RKO (cell line): ENCODE data around the gene PLA2G4E.

Experiments
- DNase-seq: peaks from one replicate; pipeline ENCODE4 v3.0.0-alpha.2; 2016; ENCODE audit warnings: low spot score

Gene PLA2G4E

DNA sequence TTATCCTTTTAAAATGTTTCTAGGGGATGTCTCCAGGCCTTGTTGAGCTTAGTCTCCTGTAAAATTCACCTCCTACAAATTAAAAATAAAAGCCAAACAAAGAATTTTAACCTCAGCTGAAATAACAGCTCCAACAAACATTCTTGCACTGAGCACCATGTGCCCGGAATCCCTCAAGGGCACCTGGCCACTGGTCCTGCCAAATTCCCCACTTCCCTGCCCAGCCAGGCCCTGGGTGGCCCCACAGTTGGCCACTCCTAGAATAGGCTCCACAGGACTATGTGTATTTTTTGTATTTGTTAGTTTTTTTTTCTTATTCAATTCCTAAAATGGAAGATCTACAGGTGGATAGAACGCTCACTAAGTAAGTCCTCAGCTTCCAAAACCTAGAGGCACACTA lies 33.1 kb upstream of the PLA2G4E start:
- no peak for DNase-seq

DNA sequence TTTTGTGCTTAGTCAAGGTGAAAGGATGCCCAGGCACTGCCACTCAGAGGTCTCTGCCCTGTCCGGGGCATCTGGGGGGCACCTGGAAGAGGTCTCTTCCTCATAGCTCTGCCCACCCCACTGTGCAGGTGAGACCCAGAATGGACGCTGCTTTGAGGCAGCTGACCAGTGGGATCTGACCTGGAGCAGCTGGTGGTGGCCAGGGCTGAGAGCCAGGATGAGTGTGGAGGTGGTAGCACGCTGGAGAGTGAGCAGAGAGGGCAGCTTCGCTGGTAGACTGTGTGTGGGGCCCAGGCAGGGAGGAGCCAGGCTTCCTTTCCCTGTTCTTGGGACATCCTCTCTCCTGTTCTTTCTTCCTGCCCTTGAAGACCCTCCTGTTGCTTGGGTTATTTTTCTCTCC lies 32.2 kb upstream of the PLA2G4E start:
- DNase-seq: no peak

- DNase-seq: no peak
Observed at GRCh38 chr15:42050484-42051255, 29.8 kb upstream of the PLA2G4E start.

DNA sequence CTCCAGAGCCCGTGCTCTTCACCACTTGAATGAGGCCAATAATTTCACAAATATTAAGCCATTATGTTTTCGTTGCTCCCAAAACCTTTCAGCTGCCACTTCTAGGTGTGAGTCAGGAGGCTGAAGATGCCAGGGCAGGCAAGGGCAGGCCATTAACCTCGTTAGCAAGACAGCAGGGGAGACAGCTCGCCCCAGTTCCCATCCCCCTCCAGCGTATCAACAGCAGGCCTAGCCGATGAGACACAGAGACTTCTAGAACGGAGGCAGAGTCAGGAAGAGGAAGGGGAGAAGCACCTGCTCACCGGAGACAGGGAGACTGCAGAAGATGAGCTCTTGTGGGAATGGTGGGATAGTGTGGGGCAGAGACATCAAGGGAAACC lies 28.0 kb upstream of the PLA2G4E start:
- no peak for DNase-seq

GRCh38 chr15:42048080-42048820 lies 27.4 kb upstream of the PLA2G4E start:
- DNase-seq: no peak

DNA sequence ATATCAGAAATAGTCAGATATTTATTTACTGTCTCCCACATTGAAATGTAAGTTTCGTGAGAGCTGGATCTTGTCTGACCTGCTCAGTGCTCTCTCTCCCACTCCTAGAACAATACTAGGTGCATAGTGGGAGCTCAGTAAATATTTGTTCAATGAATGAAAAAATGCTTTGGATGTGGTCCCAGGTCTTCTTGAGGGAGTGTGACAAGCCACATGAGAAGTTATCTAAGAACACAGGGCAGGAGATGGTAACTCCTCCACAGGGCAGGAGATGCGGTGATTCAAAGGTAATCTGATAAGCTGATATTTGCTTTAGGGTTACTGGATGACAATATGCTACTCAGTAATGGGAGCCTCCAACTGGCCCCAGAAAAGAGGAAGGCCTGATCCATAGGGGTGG lies 25.8 kb upstream of the PLA2G4E start:
- no peak for DNase-seq

DNA sequence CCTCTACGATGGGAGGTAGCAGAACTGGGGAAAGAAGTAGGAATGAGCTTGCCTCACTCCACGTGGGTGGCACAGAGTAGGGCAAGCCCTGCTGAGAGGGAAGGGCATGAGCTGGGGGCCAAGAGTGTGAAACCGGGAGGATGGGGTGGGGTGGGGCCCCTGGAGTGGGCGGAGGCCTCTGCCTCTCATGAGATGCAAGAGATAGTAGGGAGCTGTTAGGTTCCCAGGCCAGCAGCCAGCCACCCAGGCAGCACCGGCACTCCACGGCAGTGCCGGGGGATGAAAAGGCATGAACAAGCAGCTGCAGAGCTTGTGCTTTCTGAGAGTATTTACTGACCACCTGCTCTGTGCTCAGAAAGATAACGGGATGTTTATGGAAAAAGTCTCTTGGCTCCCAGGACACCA lies 24.4 kb upstream of the PLA2G4E start:
- no peak for DNase-seq

DNA sequence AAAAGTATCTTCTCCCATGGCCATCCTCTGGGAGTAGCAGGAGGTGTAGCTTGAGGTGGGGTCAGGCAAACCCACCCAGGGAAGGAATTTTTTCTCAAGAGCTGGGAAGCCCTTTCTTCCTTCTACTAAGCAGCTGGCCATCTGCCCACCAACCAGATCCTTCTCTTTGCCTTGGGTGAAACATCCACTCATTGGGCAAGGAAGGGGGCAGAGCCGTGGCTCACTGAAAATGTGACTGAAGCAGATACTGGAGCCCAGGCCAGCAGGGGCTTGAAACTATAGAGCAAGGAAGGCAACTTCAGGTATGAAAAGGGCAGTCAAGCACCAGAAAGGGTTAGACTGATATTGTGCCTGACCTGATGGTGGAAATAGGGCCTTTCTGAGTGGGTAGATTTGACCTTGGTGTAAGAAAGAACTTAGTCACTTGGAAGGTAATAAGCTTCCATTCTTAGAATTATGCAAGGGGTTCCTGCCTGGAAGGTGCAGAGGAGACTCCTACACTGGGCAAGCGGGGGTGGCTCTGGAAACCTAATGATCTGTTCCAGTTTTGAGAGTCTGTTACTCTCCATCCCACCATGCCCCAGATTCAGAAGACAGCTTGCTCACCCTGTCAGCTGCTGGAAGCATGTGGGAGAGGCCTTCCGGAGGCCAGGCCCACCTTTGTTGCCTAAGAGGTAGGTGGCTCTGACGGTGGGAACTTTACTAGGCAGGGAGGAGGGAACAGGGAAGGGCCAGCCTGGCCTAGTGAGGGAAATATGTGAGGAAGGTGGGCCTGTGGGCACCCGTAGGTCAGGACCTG lies 22.0 kb upstream of the PLA2G4E start:
- DNase-seq: no peak

GRCh38 chr15:42038401-42038800 lies 17.6 kb upstream of the PLA2G4E start:
- DNase-seq: no peak

DNA sequence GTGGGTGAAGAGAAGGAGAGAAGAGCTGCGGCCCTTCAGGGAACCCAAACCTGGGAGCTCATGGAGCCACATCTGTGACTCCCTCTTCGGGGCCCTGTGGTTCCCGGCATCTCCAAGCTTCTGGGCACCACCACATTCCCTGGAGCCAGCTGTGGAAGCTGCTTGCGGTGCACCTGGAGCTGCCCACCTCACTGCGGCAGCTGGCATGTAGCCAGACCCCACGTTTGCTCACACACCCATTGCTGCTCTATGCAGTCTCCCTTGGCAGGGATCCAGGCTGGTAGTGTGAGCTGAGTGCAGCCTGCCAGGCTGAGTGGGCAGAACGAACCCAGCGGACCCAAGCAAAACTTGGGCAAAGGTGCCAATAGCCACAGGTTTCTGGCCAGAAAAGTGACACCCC lies 16.8 kb upstream of the PLA2G4E start:
- no peak for DNase-seq

- DNase-seq: no peak
Observed at GRCh38 chr15:42036966-42037365, 16.1 kb upstream of the PLA2G4E start.

DNA sequence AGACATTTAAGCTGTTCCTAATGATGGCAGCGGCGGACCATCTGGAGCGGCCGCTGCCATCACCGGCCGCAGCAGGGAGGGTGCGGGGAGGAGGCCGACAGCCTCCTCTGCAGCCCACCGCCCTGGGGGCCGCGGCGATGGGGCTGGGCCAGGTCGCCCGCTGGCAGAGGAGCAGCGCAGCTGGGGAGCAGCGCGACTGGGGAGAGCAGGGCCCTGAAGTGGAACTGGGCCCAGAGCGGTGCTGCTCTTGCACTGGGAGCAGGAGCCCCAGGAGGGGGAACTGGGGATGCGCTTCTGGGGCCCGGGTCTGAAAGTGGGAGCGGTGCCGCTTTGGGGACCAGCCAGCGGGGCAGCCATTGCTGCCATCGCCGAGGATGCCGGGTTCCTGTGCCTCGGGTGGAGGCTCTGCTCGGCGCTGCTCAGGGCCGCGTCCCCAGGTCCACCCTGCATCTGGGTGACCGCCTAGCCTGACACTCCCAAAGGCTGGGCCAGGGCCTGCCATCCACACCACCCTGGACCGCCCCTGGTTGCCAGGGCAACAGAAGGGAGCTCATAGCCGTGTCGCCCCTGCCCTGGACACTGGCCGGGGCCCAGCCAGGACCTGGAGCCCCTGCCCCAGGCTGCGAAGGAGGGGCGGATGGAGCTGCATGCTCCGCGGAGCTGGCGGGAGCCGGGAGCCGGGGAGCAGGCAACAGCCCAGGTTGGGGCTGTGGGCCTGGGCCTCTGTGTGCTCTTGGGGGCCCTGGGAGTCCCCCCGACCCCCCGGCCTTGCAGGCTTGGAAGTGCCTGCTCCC lies 15.5 kb upstream of the PLA2G4E start:
- no peak for DNase-seq

DNA sequence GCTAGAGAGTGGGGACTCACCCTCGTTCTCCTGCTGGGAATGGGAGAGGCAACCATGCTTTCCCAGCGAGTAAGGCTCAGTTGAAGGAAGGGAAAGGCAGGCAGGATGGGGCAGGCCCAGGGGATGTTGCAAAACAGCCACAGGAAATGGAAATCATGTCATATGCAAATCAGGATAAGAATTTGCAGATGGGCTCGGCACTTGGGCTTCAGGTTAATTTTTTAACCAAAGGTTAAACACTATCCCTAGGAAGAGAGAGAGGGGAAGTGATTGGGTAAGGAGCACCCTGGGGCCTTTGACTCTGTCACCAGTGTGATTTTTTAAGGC lies 14.6 kb upstream of the PLA2G4E start:
- no peak for DNase-seq

- DNase-seq: no peak
Observed at GRCh38 chr15:42034628-42035434, 14.0 kb upstream of the PLA2G4E start.

GRCh38 chr15:42033214-42033873 lies 12.5 kb upstream of the PLA2G4E start:
- no peak for DNase-seq

DNA sequence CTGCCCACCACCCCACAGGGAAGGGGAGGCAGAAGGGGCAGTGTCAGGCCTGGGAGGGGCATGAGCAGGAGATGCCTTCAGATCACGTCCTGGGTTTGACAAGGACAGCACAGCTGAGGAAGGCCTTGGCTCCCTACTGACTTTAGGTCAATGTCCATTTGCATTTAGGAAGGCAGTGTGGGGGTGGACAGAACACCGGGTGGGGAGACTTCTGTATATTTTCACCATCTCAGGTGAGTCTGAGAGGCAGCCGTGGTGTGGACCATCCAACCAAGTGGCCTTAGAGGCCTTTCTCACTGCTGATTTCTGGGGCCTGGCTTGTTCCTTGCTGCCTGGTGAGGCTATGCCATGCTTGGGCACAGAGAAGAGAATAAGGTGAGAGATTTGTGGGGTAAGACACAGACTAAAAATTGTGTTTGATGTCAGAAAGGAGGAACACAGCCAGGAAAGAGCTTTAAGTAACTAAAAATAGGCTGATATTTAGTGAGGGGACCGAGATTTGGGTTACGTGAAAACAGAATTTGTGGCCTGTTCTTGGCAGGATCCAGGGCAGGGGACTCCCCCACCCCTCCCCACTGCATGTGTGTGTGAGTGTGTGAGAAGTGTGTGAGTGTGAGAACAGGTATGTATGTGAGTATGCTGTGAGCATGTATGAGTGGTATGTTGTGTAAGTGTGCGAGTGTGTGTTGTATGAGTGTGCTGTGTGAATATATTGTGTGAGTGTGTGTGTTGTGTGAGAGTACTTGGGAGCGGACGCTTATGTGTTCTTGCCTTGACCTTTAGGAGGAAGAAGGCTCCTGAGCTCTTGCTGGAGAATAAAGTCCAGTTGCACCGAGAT lies 11.8 kb upstream of the PLA2G4E start:
- DNase-seq: no peak

DNA sequence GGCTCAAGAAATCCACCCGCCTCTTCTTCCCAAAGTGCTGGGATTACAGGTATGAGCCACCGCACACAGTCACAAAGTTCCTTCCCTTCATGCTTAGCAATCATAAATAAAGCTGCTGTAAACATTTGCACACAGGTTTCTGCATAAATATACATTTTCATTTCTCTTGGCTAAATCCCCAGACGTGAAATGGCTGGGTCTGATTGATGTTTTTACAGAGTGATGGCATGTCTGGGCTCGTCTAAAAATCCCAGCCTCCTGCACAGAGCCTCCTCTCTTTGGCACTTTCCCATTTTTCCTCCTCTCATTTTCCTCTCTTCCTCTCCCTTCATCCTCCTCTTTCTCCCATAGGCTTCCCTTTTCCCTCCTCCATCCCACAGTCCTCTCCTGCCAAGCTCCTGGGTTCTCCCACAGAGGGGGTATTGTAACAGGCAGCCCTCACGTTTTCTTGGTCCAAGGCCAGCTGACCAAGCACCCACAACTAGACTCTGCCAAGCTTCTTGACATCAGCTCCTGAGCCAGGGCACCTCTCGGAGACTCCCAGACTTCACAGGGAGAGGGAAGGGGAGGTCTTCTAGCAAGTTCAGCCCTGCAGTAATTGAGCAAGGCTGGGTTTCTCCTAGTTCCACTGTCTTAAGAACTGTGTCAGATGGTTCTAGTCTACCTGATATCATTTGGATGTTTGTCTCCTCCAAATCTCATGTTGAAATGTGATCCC lies 10.5 kb upstream of the PLA2G4E start:
- DNase-seq: no peak

DNA sequence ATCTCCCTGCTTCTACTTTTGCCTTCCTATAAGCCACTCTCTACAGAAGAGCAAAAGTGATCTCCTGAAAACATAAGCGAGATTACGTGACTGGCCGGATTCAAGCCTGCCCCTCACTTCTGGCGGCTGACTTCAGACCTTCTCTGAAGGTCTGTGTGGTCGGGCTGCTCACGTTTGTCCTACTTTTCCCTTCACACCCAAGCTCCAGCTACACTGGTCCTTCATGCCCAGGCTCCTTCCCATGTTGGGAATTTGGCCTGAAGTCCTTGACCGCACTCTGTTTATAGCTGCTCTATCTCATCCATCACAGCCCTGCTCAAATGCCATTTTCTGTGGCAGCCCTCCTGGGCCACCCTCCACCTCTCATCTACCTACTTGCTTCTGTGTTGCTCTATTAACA lies 6.7 kb upstream of the PLA2G4E start:
- DNase-seq: no peak

DNA sequence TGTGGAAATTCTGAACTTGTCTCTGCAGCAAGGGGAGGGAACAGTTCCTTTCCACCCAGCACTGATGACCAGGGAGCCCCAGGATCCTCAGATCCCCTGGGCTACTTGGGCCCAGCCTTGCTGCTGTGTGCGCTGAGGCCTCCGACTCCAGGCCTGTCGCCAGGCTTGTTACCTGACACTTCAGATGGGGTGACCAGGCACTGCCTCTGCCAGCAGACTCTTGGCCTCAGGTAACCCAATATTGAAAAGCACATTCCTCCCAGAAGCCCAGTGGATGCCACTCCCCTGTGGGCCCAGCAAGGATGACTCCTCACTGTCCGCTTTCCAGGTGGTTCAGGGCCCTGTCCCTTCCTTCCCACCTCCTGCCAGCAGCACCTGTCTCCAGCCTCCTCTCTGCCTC lies 3.5 kb upstream of the PLA2G4E start:
- no peak for DNase-seq
